IPS-11a (cell line): ENCODE data around the gene HSPG2.

Experiments used
- H3K4me3 ChIP-seq: one replicate; pipeline ENCODE4 v1.5.1; 2013; ENCODE audit warnings: low read depth, low read length, control low read depth

The HSPG2 gene

DNA sequence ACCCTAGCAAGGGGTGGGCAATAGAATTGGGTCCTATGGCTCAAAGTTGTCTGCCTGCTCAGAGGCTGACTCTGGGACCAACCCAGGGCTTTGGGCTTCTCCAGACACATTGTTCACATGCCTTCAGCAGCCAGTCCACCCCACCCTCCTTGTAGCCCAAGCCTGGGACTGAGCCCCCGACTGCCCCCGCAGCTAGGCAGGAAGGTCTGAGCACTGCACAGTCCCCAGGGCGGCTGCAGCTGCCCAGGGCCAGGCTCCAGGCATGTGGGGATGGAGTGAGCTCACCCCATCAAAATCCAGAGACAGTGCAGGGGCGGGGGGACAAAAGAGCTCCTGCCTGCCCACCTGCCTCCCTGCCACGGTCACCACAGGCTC, 35.6 kb downstream of the HSPG2 start:
- no peak overlapping the region for H3K4me3 ChIP-seq

DNA sequence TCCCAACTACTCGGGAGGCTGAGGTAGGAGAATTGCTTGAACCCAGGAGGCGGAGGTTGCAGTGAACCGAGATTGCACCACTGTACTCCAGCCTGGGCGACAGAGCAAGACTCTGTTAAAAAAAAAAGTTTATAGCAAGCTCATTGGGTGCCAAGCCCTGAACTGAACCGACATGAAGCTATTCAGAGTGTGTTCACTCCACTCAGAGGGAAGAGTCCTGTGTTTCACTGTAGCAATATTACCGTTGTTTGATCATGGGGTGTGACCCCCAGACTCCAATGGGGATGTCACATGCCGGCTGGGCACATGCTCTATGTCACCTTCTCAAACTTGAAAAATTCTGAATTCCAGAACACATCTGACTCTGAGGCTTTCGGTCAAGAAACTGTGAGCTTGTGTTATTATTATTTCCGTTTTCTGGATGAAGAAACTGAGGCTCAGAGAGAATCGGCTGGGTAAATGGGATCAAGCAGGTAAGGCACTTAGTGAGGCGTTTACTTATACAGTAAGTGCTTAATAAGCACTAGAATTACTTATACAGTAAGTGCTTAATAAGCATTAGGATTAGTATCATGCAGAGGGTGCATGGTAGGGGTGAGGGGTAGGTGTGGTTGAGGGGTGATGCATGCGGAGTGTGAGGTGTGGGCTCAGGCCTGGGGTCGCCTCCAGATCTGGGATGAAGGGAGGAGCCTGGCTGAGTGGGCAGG, 36.2 kb downstream of the HSPG2 start:
- no peak overlapping the region for H3K4me3 ChIP-seq

DNA sequence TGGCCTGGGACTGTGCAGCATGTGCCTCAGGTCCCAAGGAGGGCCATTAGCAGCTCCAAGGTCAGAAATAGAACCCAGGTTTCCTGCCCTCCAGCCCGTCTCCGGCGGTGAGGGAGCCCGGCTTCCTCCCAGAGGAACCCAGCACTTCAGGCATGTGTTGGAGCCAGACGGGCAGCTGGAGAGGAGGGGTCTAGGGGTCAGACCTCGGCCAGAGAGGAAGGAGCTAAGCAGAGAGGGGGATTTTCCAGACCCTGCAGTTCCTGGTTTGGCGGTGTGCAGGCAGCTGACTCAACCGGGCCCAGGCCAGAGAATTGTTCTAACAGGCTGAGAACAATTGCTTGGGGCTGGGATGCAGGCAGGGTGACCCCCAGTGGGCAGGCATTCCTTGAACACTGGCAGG, 37.1 kb downstream of the HSPG2 start:
- no peak overlapping the region for H3K4me3 ChIP-seq

DNA sequence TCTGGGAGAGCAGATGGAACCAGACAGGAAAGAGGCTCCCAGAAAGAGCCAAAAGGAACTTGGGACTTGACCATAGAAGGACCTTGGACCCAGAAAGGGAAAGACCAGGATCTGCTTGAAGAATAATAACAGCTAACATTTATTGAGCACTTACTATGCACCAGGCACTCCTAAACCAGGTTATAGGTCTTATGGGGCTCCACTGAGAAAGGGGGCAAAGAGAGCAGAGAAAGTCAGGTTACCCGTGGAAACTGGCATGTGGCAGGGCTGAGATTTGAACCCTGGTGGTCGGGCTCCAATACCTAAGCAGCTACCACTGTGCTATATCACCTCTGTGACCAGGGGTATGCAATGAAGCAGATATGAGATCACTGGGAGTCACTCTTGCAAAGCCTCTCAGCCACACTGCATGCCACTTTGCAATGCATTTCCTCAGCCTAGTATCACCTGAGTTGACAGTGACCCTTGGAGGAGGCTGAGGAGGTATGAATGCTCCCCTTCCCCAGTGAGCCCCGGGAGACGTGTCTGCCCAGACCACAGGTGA, 37.8 kb downstream of the HSPG2 start:
- H3K4me3 ChIP-seq: no peak overlapping the region

DNA sequence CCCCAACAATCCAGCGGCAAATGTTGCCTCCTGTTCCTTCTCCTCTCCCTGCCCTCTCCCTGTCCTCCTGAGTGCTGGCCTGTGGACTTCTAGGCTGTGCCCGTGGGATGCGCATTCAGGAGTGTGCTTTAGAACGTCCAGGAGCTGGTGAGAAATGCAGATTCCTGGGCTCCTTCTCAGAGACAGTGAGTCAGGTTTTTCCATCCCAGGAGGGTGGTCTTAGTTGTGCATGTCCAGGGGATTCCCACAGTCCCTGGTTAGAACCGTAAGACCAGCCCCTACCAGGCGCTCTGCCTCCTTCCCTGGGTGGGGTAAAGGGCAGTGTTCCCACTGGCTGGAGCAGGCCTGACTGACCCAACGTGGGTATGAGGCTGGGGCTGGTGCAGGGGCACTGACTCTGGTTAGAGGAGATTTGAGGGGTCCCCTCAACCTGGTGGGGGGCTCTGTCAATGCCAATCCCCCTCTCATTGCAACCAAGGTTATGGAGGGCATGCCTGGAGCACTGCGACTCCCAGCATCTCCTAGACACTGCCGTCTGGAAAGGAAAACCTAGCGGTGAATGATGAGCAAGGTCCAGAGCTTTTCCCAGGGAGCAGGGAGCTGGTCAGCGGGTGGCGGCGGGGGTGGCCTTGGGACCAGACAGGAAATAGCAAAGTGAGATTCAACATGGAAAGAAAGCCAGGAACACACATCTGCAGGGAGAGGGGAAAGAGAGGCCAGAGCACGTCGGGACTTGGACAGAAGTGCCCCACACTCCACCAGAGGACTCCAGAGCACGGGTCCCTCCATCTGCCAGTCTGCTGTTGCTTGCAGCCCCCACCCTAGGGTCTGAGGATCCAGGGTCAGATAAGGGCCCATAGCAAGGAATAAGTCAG, 38.5 kb downstream of the HSPG2 start:
- no peak overlapping the region for H3K4me3 ChIP-seq

DNA sequence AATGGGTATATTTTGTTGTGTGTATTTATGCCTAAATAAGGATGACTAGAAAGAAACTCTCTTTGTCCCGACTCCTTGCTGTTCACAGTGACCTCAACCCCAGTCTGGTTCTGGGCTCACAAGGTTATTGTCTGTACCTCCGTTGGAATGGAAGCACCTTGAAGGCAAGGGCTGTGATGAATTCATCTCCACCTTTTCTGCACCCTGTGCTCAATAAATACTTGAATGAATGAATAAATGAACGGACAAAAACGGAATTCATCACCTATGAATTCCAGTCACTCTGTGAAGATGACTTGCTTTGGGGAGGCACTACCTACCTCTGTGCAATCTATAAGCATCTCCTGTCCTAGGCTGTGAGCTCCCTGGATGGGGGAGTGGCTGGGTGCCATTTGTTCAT, 39.3 kb downstream of the HSPG2 start:
- no peak overlapping the region for H3K4me3 ChIP-seq

DNA sequence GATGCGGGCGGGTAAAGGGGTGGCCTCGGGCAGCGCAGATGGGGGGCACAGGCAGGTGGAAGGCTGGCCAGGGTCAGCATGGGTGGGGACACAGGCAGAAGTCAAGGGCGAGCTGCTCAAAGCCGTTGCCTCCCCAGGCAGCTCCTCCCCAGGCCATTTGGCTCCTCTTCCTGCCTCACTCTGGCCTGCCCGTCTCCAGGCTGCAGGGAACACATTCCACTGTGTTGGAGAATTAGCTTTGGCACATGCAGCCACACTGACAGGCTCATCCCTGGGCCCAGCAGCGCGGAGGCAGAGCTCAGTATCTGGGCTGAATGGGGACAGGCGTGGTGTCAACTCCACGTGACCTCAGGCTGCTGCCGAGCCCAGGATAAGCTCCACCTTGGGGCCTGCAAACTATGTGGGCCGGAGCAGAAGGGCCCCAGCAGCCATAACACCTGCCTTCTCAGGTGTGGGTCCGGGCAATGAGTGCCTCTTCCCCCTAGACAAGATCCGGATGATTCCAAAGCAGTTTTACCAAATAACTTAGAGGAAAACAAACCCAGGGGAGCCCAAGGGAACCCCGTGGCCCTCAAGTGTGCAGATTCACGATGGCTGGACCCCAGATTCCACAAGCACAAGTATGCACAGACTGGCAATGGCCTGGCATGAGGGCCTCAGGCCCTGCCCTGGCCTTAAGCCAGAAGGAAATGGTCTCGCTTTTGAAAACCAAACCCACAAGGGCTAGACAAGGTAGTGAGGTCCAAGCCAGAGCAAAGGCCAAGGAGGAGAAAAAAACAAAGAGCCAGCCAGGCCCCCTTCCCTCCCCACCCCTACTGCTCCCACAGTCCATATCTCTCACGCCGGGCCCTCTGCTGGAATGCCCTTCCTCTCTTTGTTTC, 40.2 kb downstream of the HSPG2 start:
- H3K4me3 ChIP-seq: no peak overlapping the region

DNA sequence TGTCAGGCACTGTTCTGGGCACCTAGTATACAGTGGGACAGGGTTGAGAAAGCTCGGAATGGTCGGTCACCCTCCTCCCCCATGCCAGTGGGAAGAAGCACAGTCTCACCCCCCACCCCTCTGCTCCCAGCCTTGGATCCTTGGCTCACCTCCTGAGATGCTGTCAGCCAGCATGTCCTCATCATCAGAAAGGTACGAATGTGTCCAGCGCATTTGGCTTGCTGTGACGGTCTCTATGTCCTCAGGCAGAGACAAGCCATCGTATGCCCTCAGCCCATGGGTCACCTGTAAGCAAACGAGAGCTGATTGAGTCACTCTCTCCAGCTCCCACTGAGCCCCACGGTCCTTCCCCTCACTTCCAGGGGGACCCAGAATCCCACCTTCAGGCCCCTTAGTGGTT, 41.1 kb downstream of the HSPG2 start:
- no peak overlapping the region for H3K4me3 ChIP-seq

DNA sequence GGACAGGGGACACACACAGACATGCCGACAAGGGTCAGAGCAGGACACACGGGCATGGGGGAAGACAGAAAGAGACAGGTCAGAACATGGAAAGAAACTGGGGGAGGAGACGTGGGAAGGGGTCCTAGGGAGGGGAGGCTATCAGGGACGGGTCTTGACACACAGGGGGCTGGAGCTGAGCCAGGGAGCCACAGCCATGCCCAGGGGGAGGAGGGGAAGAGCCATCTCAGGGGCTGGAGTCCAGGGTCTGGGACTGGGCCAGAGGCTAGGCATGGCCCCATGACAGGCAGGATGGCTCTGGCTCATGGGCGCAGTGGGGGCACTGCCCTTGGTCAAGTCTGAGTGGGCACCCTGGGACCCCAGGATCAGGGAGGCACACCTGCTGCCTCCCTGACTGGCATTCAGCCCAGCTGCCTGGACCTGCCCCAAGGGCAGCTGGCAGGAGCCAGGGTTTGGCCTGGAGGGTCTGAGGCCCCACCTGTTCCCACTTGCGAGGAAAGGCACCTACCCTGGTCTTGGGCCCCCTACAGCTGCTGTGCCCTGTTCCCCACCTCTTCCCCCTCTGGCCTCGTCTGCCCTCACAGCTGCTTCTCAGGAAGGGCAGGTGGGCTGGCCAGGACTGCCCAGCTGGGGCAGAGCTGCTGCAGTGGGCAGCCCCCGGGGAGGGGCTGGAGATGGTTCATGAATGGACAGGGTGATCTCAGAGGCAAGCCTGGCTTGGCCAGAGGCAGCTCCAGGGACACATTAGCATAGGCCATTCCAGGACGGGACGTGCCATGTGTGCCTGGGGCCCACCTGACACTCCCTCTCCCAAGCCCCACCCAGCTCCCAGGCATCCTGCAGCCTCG, 42.9 kb downstream of the HSPG2 start:
- no peak overlapping the region for H3K4me3 ChIP-seq

DNA sequence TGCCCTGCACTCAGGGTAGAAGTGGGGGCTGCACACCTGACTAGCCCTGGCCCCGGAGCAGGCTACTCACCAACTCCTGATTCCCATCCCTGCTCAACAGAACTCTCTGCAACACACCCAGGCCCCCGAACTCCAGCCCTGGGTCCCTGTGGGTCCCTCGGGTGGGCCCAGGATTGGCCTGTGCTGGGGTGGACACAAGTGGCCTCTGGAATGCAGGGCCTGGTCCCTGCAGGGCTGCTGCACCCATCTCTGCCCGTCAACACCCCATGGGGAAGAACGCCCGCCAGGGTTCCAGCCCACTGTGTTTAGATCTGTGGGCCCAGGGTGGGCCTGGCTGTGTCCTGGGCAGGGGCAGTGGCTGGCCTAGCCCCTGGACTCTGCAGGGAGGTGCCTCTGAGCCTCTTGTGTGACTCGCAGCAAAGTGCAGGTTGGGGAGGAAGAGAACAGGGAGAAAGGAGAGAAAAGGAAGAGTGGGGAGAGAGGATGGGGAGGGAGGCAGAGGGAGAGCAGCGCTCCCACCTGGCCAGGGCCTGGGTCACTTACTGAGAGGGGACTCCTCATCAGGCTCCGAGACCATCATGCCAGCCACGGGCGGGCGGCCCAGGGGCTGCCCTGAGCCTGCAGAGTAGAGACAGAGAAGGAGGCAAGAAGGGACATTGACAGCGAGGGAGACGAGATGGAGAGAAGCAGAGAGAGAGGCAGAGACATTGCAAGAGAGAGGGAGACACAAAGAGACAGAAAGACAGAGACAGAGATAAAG, 43.9 kb downstream of the HSPG2 start:
- H3K4me3 ChIP-seq: no peak overlapping the region

DNA sequence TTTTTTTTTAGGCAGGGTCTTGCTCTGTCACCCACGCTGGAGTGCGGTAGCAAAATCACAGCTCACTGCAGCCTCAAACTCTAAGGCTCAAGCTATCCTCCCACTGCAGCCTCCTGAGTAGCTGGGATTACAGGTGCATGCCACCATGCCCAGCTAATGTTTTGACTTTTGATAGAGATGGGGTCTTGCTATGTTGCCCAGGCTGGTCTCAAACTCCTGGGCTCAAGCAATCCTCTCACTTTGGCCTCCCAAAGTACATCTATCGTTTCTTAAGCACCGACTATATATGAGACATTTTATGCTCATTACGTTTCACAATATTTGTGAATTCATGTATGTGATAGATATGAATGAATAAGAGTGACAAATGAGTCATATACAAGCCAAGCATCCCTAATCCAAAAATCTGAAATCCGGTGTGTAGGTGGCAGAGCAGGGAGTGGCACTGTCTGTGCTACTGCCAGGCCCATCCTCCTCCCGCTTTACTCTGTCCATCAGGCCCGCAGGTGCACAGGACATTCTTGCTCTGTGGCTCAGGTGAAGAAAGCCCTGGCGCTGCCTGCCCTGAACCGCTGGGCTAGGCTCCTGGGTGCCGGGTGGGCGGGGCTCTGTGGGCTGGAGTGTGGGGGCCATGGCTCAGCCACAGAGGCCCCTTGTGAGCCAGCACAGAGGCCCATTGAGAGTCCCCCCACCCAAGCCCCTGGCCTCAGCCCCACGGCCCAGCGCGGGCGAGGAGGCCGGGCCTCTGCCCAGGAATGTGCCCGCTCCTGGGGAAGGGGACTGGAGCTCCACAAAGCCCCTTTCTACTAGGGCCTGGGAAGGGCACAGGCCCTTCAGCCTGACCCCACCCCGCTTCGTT, 45.3 kb downstream of the HSPG2 start:
- H3K4me3 ChIP-seq: no peak overlapping the region

DNA sequence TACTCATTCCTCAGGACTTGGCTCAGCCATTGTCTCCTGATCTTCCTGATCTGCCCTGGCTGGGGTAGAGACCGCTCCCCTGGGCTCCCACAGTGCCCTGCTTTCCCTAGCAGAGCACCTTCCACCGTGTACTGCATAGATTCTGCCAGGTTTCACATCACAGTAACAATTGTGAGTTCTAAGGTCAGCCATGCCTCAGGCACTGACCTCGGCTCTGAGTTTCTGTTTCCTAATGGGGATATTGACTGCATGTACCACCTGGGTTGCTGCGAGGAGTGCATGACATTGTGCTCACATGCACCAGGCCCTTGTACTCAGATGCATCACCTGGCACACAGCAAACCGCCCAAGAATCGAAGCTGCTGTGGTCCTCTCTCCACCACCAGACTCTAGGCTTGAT, 46.0 kb downstream of the HSPG2 start:
- no peak overlapping the region for H3K4me3 ChIP-seq

DNA sequence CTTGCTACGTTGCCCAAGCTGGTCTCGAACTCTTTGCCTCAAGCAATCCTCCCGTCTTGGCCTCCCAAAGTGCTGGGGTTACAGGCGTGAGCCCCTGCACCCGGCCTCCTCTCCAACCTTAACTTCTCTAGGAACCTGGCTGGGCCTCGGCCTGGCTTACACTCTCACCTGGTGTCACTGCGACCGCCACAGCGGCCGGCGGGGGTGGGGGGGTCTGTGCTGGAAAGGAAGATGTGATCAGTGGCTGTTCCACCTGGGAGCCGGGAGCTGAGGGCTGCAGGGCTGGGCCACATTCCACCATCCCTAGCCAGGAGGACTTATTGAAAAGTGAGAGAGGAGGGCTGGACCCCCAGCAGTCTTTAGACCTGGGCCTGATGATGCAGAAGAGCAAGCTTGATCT, 48.6 kb downstream of the HSPG2 start:
- H3K4me3 ChIP-seq: no peak overlapping the region

DNA sequence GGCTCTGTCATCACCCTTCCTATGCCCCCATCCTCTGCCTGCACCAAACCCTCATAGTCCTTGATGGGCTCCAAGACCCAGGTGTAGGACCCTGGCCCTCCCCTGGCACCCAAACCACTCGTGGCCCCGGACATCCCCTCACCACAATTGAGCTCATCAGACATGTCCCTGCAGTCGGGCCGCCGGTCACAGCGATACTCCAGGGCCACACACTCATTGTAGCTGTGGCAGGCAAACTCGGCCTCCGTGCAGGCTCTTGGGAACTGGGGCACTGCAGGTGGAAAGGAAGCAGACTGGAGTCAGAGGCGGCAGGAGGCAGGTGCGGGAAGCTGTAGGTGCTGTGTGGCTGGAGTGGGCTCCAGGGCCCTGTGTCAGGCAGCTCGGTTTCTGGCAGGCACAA, 49.3 kb downstream of the HSPG2 start:
- H3K4me3 ChIP-seq: no peak overlapping the region

DNA sequence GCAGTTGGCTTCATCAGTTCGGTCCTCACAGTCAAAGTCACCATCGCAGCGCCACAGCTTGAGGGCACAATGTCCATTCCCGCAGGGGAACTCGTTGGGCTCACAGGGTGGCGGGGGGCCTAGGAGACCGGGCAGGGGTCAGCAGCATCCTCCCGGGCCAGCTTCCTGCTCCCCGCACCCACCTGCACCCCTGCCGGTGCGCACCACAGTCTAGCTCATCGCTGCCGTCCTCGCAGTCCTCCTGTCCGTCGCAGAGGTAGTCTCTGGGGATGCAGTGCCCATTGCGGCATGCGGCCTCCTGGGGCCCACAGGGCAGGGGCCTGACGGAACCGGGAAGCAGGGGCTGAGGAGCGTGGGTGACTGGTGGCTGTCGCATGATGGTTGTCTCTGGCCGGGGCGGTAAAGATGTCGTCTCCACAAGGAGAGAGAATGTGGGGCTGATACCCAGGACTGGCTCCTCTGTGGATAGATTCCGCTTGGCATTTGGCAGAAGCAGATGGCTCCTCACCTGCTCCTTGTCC, 49.8 kb downstream of the HSPG2 start:
- H3K4me3 ChIP-seq: no peak overlapping the region

DNA sequence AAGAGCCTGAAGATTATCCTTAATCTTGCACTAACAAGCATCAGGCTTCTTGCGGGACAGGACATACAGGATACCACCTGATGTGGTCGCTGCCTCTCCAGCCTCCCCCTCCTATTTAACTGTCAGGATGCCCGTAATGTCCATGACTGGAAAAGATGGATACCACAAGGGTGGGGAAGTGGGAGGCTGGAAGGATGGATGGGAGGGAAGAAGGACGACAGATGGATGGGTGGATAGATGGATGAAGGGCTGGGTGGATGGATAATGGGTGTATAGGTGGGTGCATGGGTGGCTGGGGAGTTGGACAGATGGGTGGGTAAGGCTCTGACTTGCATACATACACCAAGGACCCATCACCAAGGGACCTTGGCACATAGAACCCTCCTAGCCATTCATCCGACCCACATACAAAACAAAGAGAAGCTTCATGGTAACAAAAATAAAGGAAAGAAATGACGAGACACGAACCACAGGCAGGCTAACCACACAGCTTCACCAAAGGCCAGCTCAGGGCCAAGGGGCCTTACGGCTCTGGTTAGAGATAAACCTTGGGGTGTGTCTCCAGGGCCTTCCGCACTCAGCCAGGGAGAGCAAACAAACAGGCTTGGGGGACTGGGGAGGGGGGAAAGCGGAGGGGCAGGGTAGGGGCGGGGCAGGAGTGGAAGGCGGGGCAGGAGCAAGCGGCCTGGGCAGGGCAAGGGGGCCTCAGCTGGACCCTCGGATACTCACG, 50.5 kb downstream of the HSPG2 start:
- no peak overlapping the region for H3K4me3 ChIP-seq

DNA sequence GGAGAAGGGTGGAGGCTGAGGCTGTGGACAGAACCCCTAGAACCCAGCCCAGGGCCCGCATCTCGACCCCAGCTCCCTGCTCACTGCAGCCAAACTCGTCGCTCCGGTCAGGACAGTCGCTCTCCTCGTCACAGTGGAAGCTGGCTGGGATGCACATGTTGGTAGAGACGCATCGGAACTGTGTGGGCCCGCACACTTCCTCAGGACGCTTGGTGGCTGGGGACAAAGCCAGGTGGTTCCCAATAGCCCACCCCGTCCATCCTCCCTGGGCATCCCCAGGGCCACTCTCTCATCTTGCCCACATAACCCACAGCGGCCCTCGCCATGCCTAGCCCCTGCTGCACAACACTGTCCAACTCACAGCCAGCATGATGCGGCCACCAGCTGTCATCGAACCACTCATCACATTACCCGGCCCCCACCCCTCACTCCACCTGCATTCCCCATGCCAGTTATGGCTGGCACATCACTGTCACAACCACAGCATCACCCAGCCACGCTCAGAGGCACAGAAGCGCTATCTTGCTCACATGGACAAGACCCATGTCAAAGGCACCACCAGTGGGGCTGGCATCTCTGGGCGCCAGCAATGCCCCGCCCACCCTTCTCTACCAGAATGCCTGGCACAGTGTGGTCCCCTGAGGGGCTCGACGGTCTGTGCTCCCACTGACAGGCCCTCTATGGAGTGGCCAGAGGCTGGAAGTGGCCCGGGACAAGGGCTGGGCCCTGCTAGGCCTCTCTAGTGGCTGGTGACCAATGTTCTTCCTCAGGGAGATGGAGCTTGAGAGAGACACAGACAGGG, 51.7 kb downstream of the HSPG2 start:
- H3K4me3 ChIP-seq: no peak overlapping the region
